Upper lobe of left lung (tissue), 6 donors: ENCODE measurements around the gene ANKRD18B. TPM values are rescaled to one million over a fixed set of nuclear protein-coding genes. Genes with fewer than 3 reads are reported as not detected.
"Not testable (repeated sequence)": the region's sequence is repeated elsewhere in the genome, so short reads cannot be mapped to it uniquely, and the experiment has no call there.

Experiments used
- ATAC-seq, 2 donors: fragments of 200-7000 bp; cut with Tn5 transposase; one replicate each; pipeline ENCODE4 v1.9.1; 2022; ENCODE audit warnings: mild to moderate bottlenecking in 2 of 2, moderate library complexity in 2 of 2; ENCODE audit not compliant: low FRiP score in 2 of 2
- DNase-seq, 2 donors: peaks; one replicate each; pipeline ENCODE4 v3.0.0-alpha.2; 2019 to 2020
- H3K27ac ChIP-seq, 4 donors: fragments of 200-600 bp; sonication (generic); one replicate each; pipeline ENCODE4 v1.5.1; 2016 to 2019
- H3K27me3 ChIP-seq, 4 donors: fragments of 200-600 bp; sonication (generic); one replicate each; pipeline ENCODE4 v1.5.1; 2017 to 2019
- H3K36me3 ChIP-seq, 4 donors: fragments of 200-600 bp; sonication (generic); one replicate each; pipeline ENCODE4 v1.5.1; 2016 to 2019
- H3K4me1 ChIP-seq, 4 donors: fragments of 200-600 bp; sonication (generic); one replicate each; pipeline ENCODE4 v1.5.1; 2018 to 2019
- H3K4me3 ChIP-seq, 4 donors: fragments of 200-600 bp; sonication (generic); one replicate each; pipeline ENCODE4 v1.5.1; 2017 to 2019; ENCODE audit warnings: mild to moderate bottlenecking in 2 of 4, moderate library complexity in 1 of 4
- H3K9me3 ChIP-seq, 4 donors: fragments of 200-600 bp; sonication (generic); one replicate each; pipeline ENCODE4 v1.5.1; 2018 to 2019
- CTCF ChIP-seq, 6 experiments: fragments of 450-650 bp in 4 of 6; fragments of 200-600 bp in 2 of 6; sonication (generic) in 2 of 6; IDR thresholded peaks; one replicate each; pipeline ENCODE4 v1.5.1; 2016 to 2019; ENCODE audit warnings: antibody characterized with exemption in 6 of 6
- EP300 ChIP-seq, 4 donors: sonication (generic); formaldehyde crosslinking; IDR thresholded peaks; one replicate each; pipeline ENCODE4 v1.5.1; 2017; ENCODE audit warnings: antibody characterized with exemption in 4 of 4, control low read depth in 2 of 4
- POLR2A ChIP-seq, 4 donors: fragments of 450-650 bp; IDR thresholded peaks; one replicate each; pipeline ENCODE4 v1.5.1; 2016 to 2017; ENCODE audit warnings: antibody characterized with exemption in 4 of 4, mild to moderate bottlenecking in 2 of 4
- POLR2AphosphoS5 ChIP-seq, 2 donors: sonication (generic); formaldehyde crosslinking; IDR thresholded peaks; one replicate each; pipeline ENCODE4 v1.5.1; 2017; ENCODE audit warnings: antibody characterized with exemption in 2 of 2
- WGBS, 2 donors: methylation state at CpG; one replicate each; pipeline ENCODE4 v1.1.5; 2017 to 2018; 5-methylcytosine and 5-hydroxymethylcytosine counted together
- total RNA-seq, 6 donors: library from RNA; depleted of rRNA in 4 of 6; stranded (reverse); fragments of >200 nt in 4 of 6; gene quantifications; one replicate each; pipeline versions ENCODE4 v1.1.0 to v1.2.1, GENCODE V29; 2016 to 2021
- donor health status: DM: no; HTN: no; CAD: no; lungs with moderate emphysema.
- donor health status: DM: no; HTN: yes; CAD: no; lungs with severe emphysema.

ANKRD18B gene
- total RNA-seq = 1 to 10 TPM in 2 of 6 donors, not detected in 4; 1.1 to 2.0 TPM

GRCh38 chr9:33523397-33524305 lies at the start of gene ANKRD18B:
TSS of gene ANKRD18B (plus strand) at chr9:33524251. CDS start at chr9:33524490, 239 bp downstream.
- peaks cover 0 to 15% (median 0%) of the 10 kb centered on the region in 4 donors for H3K27me3 ChIP-seq
- DNase-seq = peak in 1 of 2 donors; percentile 87

GRCh38 chr9:33475357-33475756 lies 48.7 kb upstream of the ANKRD18B start:
- H3K4me3 ChIP-seq = no peak overlapping the region
- peaks cover 0 to 19% (median 13%) of the 10 kb centered on the region in 4 donors for H3K36me3 ChIP-seq
- no peak overlapping the region for H3K27ac ChIP-seq
- H3K4me1 ChIP-seq = peaks cover 19 to 27% (median 22%) of the 10 kb centered on the region in 4 donors
- no peaks in the 10 kb centered on the region for H3K9me3 ChIP-seq
- 94 to 100% methylated on average over 1 of the region's 1 CpG for WGBS, 2 donors
- TF ChIP-seq CTCF (IDR thresholded peaks at IDR 0.05) (no peak), POLR2A (IDR thresholded peaks at IDR 0.05) (no peak), POLR2AphosphoS5 (IDR thresholded peaks at IDR 0.05) (no peak), EP300 (IDR thresholded peaks at IDR 0.05) (no peak)
- H3K27me3 ChIP-seq = no peaks in the 10 kb centered on the region
- ATAC-seq (no peak), DNase-seq (no peak)

More at GRCh38 chr9:33523397-33524305, at the start of gene ANKRD18B:
- H3K4me1 ChIP-seq = peaks cover 0 to 18% (median 15%) of the 10 kb centered on the region in 4 donors
- peak within 1 kb of the TSS in 3 of 4 donors; percentile 37 to 46 (median 41) for H3K4me3 ChIP-seq
- H3K27ac ChIP-seq, H3K9me3 ChIP-seq, H3K36me3 ChIP-seq: not testable (repeated sequence)
- 0 to 6% methylated on average over 5 to 24 of the region's 73 CpGs for WGBS, 2 donors
- peak in 1 of 2 donors; percentile 79 for ATAC-seq

GRCh38 chr9:33476503-33476902 lies 47.5 kb upstream of the ANKRD18B start:
- Histone ChIP-seq H3K4me1 (peaks cover 17 to 24% (median 22%) of the 10 kb centered on the region in 4 donors), H3K9me3 (no peaks in the 10 kb centered on the region), H3K36me3 (peaks cover 0 to 8% (median 4%) of the 10 kb centered on the region in 4 donors), H3K27me3 (no peaks in the 10 kb centered on the region), H3K4me3 (no peak overlapping the region), H3K27ac (no peak overlapping the region)
- DNase-seq (no peak), ATAC-seq (no peak)
- 91 to 95% methylated on average over 10 of the region's 10 CpGs for WGBS, 2 donors
- no peak for TF ChIP-seq POLR2A (IDR thresholded peaks at IDR 0.05)
- no peak for TF ChIP-seq CTCF (IDR thresholded peaks at IDR 0.05)
- no peak for TF ChIP-seq EP300 (IDR thresholded peaks at IDR 0.05)
- TF ChIP-seq POLR2AphosphoS5 (IDR thresholded peaks at IDR 0.05) = no peak

GRCh38 chr9:33480106-33480505 lies 43.9 kb upstream of the ANKRD18B start:
- no peaks in the 10 kb centered on the region for H3K4me1 ChIP-seq
- WGBS, 2 donors = 79 to 83% methylated on average over 2 of the region's 2 CpGs
- no peaks in the 10 kb centered on the region for H3K9me3 ChIP-seq
- TF ChIP-seq EP300 (IDR thresholded peaks at IDR 0.05) = no peak
- TF ChIP-seq POLR2AphosphoS5 (IDR thresholded peaks at IDR 0.05) = no peak
- no peak for TF ChIP-seq CTCF (IDR thresholded peaks at IDR 0.05)
- TF ChIP-seq POLR2A (IDR thresholded peaks at IDR 0.05) = no peak
- H3K4me3 ChIP-seq = no peak overlapping the region
- H3K36me3 ChIP-seq = no peaks in the 10 kb centered on the region
- ATAC-seq (no peak), DNase-seq (no peak)
- no peaks in the 10 kb centered on the region for H3K27me3 ChIP-seq
- no peak overlapping the region for H3K27ac ChIP-seq

GRCh38 chr9:33480976-33481375 lies 43.1 kb upstream of the ANKRD18B start:
- no peaks in the 10 kb centered on the region for H3K4me1 ChIP-seq
- no peaks in the 10 kb centered on the region for H3K27me3 ChIP-seq
- no peak for TF ChIP-seq POLR2A (IDR thresholded peaks at IDR 0.05)
- TF ChIP-seq CTCF (IDR thresholded peaks at IDR 0.05) = no peak
- no peak for TF ChIP-seq POLR2AphosphoS5 (IDR thresholded peaks at IDR 0.05)
- TF ChIP-seq EP300 (IDR thresholded peaks at IDR 0.05) = no peak
- H3K27ac ChIP-seq = no peak overlapping the region
- ATAC-seq (no peak), DNase-seq (no peak)
- no peaks in the 10 kb centered on the region for H3K9me3 ChIP-seq
- H3K36me3 ChIP-seq = no peaks in the 10 kb centered on the region
- H3K4me3 ChIP-seq = no peak overlapping the region
- 92 to 97% methylated on average over 5 to 6 of the region's 6 CpGs for WGBS, 2 donors

GRCh38 chr9:33485312-33485711 lies 38.7 kb upstream of the ANKRD18B start:
- not testable (repeated sequence) for H3K4me1 ChIP-seq, ATAC-seq, H3K36me3 ChIP-seq, H3K27ac ChIP-seq, DNase-seq, H3K9me3 ChIP-seq, H3K4me3 ChIP-seq, H3K27me3 ChIP-seq
